ENCODE results near the gene KIRREL1. TPM values are rescaled to one million over a fixed set of nuclear protein-coding genes. Genes with fewer than 3 reads are reported as not detected.

Gene KIRREL1
- total RNA-seq, 1 experiment from 2014 or later, result 145 TPM

GRCh38 chr1:157968946-157969345 is 24.5 kb upstream of the KIRREL1 start:
- H3K4me3 ChIP-seq (ENCODE audit: low read depth in 2 of 2, low read length in 2 of 2), result no peak overlapping the region

GRCh38 chr1:157969697-157970485 is 23.6 kb upstream of the KIRREL1 start:
- H3K9me3 ChIP-seq (ENCODE audit: control insufficient read depth, insufficient read depth, low read depth, low read length), result no peaks in the 10 kb centered on the region
- no peak overlapping the region for H3K4me3 ChIP-seq (ENCODE audit: low read depth in 2 of 2, low read length in 2 of 2)
- intact Hi-C loops (cut with micrococcal nuclease; ENCODE audit: unreplicated experiment) (loop anchor here (2.0 to 10.0 kb wide), 2 partner anchors 155 to 1025 kb away; no protein-coding TSS in a partner anchor), in situ Hi-C loops (cut with HindIII; ENCODE audit: low pct_unique_long_range_greater_than_20kb, low sequenced_read_pairs) (no loop called here)
- no peaks in the 10 kb centered on the region; the same call in 1 of the 2 replicates for H3K4me1 ChIP-seq (ENCODE audit: control insufficient read depth, insufficient read depth, low read length)
- no TSS peak for BruUV-seq (replicated peaks)
- DNase-seq (ENCODE audit: low read depth, low spot score), result no peak
- H3K27me3 ChIP-seq (ENCODE audit: control insufficient read depth, insufficient read depth, low read length), result no peaks in the 10 kb centered on the region; the same call in 1 of the 2 replicates
- H3K27ac ChIP-seq (ENCODE audit: low read length), result no peak overlapping the region
- no peak for TF ChIP-seq POLR2AphosphoS5 (IDR thresholded peaks at IDR 0.05; ENCODE audit: low read depth, low read length)
- peak; percentile 90 for TF ChIP-seq CTCF (IDR thresholded peaks at IDR 0.05)
- no peak for TF ChIP-seq REST (IDR thresholded peaks at IDR 0.05; ENCODE audit: insufficient read depth in 1 of 2, low read depth in 2 of 2, low read length in 1 of 2)
- no peak for TF ChIP-seq SIN3A (IDR thresholded peaks at IDR 0.05; ENCODE audit: borderline replicate concordance, insufficient read depth, low read depth, low read length)
- CTCF ChIA-PET, result interaction anchor here (1.0 to 2.7 kb wide), 4 partner anchors 22 to 155 kb away, joined by 3 to 14 read pairs (median 6); no protein-coding TSS in a partner anchor
- POLR2A ChIA-PET, result no interaction called here
- peak; percentile 88 for ATAC-seq
- no peaks in the 10 kb centered on the region for H3K36me3 ChIP-seq (ENCODE audit: control insufficient read depth, insufficient read depth, low read length)

More at GRCh38 chr1:157968946-157969345, 24.5 kb upstream of the KIRREL1 start:
- Histone ChIP-seq H3K27ac (ENCODE audit: low read length) (no peak overlapping the region), H3K4me1 (ENCODE audit: control insufficient read depth, insufficient read depth, low read length) (no peaks in the 10 kb centered on the region; the same call in 1 of the 2 replicates), H3K9me3 (ENCODE audit: control insufficient read depth, insufficient read depth, low read depth, low read length) (no peaks in the 10 kb centered on the region), H3K36me3 (ENCODE audit: control insufficient read depth, insufficient read depth, low read length) (no peaks in the 10 kb centered on the region), H3K27me3 (ENCODE audit: control insufficient read depth, insufficient read depth, low read length) (peaks cover 2% of the 10 kb centered on the region)
- POLR2A ChIA-PET, result no interaction called here
- no peak for DNase-seq (ENCODE audit: low read depth, low spot score)
- in situ Hi-C loops (cut with HindIII; ENCODE audit: low pct_unique_long_range_greater_than_20kb, low sequenced_read_pairs) (no loop called here), intact Hi-C loops (cut with micrococcal nuclease; ENCODE audit: unreplicated experiment) (loop anchor here (2.0 to 10.0 kb wide), 2 partner anchors 156 to 1026 kb away; no protein-coding TSS in a partner anchor)
- CTCF ChIA-PET, result interaction anchor here (1.0 to 1.7 kb wide), 3 partner anchors 23 to 156 kb away, joined by 3 to 8 read pairs (median 5); no protein-coding TSS in a partner anchor
- no peak for TF ChIP-seq CTCF (IDR thresholded peaks at IDR 0.05)
- no peak for TF ChIP-seq SIN3A (IDR thresholded peaks at IDR 0.05; ENCODE audit: borderline replicate concordance, insufficient read depth, low read depth, low read length)
- TF ChIP-seq POLR2AphosphoS5 (IDR thresholded peaks at IDR 0.05; ENCODE audit: low read depth, low read length), result no peak
- BruUV-seq (replicated peaks), result no TSS peak
- 0 out of 2 replicates have a peak, but pooled peaks have one; percentile 33 for ATAC-seq

All from Panc1 (cell line).